CD4-positive, alpha-beta T cell treated with Interleukin-21 for 1 hour (primary cell): ENCODE results near the gene LEPROT.
A peak's percentile ranks its signal among the peaks of the same experiment; 100 is the strongest.

Experiments
- DNase-seq: peaks from one replicate; pipeline ENCODE4 v3.0.0-alpha.2; 2020

Gene LEPROT

DNA sequence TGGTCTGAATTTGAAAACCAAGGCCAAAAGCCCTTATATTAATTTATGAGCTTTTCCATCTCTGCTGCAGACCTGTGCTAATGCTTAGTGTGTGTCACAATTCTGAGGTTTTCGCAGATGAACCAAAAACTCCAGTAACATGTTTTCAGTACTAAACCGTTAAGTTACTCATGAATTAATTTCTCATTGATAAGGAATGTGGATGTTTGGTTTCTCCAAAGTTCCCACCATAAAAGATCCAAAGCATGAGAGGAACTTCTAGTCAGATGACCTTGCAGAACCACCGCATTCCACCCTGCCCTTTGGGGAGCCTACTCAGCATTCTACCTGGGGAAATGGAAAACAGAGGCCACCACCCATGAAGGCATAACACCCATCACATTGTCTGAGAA is 7.5 kb upstream of the LEPROT start:
- DNase-seq, result no peak

DNA sequence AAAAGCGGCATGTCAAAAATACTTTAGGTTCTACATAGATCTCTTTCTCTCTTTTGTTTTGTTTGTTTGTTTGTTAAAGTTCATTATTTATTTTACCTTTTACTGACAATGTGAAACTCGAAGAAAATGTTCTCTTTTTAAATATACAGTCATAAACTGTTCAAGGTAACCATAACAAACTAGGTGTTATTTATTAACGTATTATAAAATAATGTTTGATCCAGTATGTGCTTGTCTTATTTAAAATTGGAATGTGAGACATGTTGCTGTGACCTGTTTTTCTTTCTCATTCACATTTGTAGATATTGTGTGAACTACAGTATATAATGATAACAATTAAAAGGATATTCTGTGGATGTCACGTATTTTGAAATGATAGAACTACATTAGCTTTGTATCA is 5.9 kb upstream of the LEPROT start:
- no peak for DNase-seq

DNA sequence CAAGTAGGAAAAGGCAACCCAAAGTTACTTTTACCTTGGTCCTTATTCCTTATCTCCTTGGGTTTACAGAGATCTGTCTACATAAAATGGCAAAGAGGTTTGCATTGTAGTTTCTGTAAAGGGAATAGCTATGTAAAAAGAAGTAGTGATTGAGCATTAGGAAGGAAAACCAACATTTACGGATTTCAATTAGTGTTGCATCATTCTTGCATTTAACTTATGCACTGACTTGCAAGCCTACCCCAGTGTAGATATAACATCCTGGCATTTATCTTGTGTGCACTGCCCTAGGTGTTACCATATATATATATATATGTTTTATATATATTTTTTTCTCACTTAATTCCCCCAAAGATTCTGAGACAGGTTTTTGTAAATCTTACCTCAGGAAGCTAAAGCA is 3.7 kb upstream of the LEPROT start:
- no peak for DNase-seq

DNA sequence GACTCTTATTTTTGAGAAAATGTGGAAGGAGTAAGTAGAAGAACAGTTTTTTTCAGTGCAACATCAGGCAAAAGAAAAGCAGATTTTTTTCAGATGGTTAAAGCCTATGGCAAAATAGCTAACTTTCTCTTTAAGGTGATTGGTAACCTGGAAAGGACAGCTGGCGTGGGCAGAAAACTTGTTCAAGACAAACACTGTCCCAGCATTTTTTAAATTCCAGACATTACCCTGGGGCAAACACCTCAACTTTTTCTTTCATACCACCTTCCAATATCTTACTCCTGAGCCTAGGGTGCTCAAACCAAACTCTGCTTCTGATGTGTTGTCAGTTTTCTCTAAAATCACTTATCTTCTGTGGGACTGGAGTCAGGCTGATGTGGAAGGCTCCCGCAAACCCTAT is 2.7 kb upstream of the LEPROT start:
- DNase-seq, result no peak

DNA sequence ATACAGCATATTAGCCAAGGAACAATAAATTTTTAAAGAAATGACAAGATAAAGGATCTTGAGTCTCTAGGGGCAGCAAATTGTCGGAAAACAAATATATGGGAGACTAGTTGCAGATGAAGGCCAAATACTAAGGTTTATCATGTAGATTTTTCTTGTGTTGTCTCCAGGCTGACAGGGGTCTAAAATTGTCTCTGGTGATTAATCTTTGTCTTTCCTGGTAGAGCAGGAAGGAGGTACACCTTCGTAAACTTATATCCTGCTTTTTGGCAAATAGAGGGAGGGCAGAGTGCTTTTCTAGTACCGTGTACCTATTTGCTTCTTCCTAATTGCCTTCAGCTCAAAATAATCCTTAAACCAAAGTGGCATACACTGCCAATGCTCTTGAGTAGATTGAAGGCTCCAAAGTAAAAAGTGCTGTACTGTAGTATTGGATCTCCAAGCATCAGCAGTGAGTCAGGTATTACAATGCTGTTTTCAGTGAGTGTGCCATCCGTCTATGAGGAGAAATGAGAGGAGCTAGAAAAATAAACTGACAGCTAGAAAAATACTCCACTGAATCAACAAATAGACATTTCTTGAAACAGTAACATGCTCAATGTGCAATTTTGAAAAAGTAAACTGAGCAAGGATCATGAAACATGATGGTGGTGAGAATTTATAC is 1.8 kb upstream of the LEPROT start:
- no peak for DNase-seq

DNA sequence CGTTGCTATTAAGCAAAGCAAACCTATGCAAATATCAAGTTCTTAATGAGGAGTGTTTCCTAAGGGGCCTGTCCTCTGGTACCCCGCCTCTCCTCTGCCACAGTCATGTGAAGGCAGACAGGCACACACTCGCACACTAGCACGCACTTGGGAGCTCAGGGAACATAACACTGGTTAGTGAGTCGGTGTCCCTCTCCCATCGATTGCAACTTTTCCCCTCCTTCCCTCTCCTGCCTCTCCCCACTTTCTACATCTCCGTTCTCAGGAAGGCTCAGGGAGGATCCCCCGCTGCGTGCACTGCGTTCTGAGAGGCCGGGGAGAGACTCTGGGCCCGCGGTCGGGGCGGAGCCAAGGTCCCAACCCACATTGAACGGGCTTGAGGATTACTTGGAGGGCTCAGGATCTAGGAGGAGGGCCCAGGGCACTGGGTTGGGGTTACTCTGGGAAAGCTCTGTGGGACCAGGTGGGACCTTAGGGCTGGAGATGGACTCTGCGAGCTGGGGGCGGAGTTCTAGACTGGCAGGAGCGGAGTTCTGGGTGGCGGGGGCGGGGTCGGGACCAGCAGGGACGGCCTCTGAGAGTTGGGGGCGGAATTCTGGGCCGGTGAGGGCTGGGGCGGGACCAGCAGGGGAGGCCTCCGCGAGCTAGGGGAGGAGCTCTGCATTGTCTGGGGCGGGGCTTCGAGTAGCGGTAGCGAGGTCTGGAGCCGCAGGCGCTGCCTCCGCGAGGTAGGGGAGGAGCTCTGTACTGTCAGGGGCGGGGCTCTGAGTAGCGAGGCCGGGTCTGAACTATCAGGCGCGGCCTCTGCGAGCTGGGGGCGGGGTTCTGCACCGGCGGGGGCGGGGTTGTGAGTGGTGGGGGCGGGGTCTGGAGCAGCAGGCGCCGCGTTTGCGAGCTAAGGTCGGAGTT is 533 bp upstream of the LEPROT start:
- DNase-seq, result peak; percentile 99

DNA sequence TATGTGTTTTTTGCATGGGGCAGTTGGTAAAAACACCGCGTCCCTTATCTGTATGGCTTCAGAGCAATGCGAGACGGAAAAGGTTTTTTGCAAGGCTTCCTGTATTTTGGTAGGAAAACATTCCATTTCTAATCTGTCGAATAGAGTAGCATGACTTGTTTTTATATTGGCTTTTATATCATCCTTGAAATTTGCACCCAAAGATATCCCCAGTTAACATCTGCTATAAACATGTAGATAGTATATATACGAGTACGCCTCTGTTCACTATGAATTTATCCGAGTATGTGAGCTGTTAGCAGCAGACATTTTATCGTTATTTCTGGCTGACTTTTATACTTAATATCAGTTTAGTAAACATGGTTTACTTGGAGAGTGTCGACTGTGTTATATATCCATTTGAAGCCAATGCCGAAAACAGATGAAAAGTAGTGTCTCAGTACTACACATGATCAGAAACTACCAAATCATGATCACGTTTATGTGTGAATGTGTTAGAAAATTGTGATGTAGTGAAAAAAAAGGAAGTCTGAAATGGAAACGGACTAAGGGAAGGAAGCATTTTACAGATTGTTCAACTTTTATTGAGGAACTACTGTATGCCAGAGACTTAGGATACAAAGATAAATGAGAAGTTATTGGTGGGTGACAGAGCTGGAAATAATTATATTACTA is 1.0 kb downstream of the LEPROT start:
- DNase-seq, result no peak

DNA sequence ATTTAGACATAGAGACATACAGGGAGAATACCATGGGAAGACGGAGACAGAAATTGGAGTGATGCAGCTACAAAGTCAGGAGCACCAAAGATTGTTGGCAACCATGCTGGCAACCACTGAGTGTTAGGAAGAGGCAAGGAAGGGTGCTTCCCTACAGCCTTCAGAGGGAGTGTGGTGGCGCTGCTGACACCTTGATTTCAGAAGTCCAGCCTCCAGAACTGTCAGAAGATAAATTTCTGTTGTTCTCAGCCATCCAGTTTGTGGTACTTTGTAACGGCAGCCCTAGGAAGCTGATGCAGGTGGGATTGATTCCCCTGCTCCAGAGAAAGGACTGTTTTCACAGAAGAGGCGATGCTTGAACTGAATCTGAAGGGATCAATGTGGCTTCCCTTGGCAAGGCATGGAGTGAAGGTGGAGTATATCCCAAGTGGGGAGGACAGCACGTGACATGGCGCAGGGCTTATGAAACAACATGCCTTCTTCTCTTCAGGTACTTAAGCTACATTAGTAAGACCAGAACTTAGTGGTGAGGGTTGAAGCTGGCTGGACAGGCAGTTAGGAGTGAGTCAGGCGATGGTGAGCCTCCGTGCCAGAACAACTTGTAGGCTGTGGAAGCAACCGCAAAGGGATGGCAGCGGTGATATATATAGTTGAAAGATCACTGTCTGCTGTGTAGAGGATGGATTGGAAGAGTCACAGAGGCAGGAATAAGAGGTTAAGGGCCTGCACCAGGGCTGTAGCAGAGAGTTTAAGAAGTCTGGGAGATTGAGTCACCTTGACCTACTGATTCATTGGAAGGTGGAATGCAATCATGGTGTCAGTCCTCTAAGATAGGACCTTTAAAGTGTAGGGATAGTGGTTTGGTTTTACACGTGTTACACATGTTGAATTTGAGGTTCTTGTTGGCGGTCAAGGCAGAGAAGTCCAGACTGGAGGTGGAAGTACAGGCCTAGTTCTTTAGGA is 2.1 kb downstream of the LEPROT start:
- no peak for DNase-seq

DNA sequence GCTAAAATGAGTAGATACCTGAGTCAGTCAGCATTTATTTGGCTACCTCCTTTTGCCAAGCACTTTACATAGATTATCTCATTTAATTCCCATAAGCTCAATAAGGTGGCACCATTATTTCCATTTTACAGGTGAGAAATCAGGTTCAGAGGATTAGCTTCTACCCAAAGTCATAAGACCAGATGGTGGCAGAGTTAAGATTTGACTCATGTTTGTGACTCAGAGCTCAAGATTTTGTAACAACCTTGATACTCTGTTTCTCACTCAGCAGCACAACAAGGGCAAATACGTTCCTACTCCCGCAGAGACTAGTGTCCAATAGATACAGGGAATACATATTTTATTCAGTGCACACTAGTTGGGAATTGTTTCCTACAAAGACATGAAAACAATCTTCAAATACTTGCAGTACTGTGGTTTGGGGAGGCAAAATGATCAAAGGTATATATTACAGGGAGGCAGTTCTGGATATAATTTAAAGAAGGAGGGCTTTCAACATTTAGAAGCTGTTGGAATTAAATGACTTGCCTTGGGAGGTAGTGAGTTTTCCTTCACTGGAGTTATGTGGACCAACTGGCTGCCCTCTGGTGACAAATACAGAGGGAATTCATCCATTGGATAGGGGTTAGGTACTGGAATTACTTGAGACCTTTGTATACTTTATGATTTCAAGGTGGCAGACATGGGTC is 3.6 kb downstream of the LEPROT start:
- no peak for DNase-seq

DNA sequence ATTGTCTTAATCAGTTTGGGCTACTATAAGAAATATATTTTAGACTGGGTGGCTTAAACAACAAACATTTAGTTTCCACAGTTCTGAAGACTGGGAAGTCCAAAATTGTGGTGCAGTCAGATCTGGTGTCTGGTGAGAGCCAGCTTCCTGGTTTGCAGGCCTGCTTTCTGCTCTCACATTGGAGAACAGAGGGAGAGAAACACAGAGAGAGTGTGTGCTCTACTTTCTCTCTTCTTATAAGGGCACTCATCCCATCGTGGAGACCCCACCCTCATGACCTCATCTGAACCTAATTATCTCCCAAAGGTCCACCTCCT is 4.1 kb downstream of the LEPROT start:
- DNase-seq, result no peak

DNA sequence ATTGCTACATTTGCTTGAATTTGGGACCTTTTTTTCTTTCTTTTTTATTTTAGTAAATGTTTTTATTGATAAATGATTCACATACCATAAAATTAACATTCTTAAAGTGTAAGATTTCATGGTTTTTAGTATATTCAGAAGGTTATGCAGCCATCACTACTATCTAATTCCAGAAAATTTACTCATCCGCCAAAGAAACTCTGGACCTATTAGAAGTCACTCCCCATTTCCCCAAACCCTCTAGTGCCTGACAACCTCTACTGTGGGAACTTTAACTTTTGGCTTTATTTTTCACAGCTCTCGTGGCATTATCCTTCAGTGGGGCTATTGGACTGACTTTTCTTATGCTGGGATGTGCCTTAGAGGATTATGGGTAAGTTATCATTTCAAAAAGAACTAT is 4.5 kb downstream of the LEPROT start:
- no peak for DNase-seq

DNA sequence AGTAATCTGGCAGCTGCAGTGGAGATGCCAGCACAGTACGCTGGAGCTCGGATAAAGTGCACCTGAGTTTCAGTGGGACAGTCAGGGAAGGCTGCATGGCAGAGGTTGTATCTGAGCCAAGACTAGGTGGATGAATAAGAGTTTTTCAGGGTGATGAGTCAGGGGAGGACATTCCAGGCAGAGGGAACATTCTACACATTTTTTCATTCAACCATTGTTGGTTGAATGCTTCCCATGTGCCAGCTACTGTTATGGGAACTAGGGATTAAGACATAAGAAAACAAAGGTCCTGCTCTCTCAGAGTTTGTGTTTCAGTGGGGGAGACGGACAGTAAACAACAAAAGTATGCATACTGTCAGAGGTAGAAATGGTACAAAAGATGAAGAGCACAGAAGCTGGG is 5.2 kb downstream of the LEPROT start:
- no peak for DNase-seq

DNA sequence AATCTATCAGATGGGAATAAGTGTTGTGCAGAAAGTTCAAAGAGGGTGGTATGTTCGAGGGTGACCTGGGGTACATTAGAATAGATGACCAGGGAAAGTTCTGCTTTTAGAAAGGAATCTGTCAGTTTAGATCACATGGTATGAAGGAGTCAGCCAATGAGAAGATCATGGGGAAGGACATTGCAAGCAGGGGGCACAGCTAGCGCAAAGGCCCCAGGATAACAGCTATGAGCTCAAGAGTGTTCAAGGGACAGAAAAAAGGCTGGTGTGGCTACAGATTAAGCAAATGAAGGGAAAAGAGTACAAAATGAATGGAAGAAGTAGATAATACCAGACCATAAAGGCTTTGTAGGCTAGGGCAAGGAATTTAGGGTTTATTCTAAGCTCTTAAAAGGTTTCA is 8.6 kb downstream of the LEPROT start:
- DNase-seq, result no peak

DNA sequence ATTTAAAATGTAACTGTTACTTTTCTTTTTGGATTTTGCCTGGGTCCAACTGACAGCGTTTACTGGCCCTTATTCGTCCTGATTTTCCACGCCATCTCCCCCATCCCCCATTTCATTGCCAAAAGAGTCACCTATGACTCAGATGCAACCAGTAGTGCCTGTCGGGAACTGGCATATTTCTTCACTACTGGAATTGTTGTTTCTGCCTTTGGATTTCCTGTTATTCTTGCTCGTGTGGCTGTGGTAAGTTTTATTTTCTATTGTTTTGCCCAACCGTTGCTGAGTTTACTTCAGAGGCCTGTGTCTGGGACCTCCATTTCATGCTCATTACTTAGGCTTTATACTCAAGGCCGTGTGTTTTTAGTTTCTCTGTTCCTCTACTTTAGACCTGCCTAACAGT is 9.3 kb downstream of the LEPROT start:
- DNase-seq, result no peak

DNA sequence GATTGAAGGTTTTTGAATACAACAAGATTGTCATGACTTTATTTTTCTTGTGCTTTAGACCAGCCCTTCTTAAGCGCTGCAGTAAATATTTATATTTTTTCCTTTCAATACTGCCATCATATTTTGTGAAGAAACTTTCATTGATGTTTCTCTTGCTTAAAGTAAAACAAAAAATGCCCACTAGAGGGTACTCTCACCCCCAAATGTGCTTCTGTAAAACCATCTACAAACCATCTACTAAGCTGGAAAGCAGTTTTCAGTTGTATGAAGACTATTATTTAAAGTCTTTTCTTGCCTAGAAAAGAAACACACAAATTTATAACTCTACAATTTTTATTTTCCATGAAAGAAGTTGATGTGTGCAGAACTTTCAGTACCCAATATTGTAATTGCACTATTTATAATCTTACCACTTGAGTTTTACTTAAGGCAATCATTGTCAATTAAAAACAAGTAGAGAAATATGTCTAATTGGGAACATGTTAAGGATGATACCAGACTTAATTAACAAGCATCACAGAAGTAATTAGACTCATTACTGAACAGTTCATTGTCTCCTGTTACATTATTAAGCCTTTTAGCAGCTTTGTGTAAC is 10.7 kb downstream of the LEPROT start:
- DNase-seq, result peak; percentile 39

DNA sequence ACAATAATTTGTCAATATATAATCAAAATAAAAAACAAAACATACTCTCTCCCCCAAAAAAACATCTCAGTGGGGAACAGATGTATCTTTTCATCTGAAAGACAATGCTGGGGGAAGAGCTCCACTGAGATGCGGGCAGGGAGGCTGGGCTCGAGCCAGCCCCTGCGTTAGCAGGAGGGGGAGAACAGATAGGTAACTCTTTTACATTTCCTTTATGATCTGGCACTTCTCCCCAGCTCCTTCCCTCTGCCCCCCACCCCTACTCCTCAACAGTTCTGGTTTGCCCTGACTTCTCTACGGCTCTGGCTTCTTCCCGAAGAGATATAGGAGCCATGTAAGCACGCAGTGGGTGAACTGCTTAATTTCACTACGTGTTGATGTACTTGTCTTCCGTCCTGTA is 12.4 kb downstream of the LEPROT start:
- DNase-seq, result no peak

DNA sequence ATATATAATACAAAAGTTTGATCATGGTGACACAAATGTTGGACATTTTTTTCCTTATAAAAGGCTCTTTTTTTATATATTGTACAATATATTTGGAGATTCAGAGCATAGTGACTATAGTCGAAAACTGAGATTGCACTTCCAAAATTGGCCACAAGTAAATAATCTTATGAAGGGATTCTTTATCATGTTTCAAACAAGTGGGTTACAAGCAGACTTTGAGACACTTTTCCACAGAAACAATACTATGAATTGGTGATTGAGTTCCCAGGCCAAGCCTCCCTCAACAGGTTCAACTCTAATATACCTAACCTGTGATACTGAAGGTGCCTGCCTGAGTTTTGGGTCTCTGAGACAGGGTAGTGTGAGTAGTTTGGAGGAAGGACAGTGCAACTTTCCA is 13.8 kb downstream of the LEPROT start:
- DNase-seq, result no peak

DNA sequence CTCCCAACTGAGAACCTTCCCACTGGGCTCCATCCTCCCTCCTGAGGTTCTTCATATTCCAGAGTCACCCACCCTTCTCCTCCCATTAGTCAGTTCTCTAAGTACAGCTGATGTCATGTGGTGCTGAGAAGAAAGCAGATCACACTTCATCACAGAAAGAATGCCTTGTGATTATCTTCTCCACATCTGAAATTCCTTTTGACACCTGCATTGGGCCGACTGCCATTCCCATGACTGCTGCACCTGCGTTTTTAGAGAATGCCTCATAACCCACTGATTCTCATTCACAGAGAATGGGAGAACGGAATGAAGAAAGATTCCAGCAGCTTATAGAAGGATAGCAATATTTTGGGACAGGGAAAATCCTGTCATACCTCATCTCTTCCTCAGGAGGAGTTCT is 14.3 kb downstream of the LEPROT start:
- no peak for DNase-seq

DNA sequence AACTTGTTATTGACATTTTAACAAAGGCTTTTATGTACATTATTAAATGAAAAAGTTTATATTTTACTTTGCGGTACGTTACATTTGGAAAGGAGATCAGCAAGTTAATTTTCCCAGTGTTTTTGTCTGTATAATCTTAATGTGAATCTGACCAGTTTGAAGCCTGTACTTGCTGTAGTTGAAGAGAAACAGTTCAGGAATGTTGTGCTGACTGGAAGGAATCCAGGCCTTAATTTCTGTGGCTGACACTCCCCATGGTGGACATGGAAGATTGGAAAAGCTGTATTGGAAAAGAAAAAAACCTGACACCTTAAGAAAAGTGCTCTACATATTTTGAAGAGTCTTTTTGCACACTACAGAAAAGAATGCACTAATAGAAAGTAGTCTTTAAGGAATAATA is 15.5 kb downstream of the LEPROT start:
- no peak for DNase-seq

DNA sequence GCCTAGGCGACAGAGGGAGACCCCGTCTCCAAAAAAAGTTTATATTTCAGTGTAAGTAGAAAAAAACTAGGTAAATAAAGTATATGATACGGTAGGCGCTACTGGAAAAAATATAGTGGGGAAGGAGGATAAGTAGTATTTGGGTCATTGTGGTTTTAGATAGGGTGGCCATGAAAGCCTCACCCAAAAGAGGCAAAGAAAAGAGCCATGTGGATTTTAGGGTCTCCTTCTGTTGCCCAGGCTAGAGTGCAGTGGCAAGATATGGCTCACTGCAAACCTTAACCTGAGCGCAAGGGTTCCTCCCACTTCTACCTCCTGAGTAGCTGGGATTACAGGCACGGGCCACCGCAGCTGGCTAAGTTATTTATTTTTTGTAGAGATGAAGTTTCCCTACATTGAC is 17.1 kb downstream of the LEPROT start:
- DNase-seq, result no peak

DNA sequence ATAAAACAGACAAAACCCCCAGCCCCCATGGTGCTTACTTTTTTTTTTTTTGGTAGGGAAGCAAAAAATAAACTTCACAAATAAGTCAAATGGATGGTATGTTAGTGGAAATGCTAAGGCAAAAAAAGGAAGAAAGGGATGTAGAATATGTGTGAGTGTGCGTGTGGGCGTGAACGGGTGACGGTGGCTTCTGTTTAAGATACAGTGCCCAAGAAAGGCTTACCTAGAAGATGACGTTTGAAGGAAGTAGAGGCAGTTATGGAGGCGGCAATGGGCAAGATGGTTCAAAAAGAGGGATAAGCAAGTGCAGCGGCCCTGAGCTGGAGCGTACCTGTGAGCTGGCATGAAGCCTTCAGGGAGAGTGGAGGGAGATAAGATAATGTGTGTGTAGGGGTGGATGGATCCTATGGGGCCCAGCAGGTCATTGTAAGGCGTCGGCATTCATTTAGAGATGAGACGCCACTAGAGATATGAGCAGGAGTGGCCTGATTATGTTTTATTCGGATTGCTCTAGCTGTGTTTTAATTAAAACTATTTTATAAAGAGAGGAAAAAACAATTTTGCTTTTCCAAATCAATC is 19.9 kb downstream of the LEPROT start:
- no peak for DNase-seq

DNA sequence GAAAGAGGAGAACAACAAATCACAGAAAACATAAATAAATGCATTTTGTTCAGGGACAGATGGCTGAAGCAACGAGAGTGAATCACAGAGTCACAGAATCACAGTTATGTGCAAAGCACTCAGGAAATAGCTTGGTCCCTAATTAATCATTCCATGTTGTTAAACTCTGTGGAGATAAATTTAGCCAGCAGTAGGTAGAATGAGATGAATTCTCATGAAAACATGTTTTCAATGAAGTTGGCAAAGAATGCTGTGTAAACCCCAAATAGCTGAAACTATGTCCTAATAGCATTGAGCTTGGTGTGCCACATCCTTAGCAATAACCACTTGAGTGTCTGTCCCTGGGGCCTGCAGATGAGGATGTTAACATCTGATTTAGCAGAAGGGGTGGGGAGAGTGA is 20.4 kb downstream of the LEPROT start:
- DNase-seq, result no peak
